Activated naive CD4-positive, alpha-beta T cell treated with anti-CD3 and anti-CD28 coated beads, Interleukin-2, amount 50 U/mL, for 16 hours (primary cell): Measurements from ENCODE around the gene CHI3L2.
"Not testable (repeated sequence)": the region's sequence is repeated elsewhere in the genome, so short reads cannot be mapped to it uniquely, and the experiment has no call there.

ENCODE experiments used
- DNase-seq: peaks from one replicate; pipeline ENCODE4 v3.0.0-alpha.2; 2020

The CHI3L2 gene

DNA sequence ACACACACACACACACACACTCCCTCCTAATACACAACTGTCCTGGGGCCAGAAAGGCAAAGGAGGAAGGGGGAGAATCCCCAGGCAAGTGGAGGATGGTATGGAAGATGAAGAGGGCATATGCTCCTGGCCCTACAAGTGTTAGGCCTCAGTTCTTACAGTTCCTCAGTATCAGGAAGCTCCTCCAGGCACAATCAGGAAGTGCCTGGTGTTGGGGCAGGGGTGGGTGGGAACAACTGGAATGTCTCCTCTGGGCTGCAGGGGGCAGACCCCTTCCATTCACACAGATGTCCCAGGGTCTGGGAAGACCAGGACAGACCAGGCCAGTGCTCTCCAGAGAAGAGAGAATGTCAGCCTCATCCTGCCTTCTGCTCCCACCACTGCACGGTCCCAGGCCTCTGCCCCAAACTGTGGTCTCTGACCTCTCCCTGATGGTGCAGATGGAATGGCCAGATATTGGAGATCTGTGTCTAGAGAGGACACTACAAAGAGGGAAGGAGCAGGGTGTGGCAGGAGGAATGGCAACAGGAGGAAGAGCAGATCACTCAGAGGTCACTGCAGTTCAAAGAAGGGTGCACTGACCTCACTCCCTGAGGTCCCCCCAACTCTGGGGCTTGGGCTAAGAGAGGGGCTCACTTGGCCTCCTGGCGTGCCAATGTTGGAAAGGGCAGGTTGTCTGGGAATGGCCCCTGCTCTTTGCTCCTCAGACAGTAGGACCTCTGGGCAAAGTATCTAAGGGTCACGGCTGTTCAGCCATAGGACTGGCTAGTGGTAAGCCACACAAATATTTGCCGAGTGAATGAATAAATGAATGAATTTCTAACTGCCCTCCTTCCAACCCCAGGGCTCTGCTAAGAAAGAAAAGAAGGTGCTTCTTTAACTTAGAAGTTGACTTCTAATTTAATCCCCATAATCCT lies 24.5 kb upstream of the CHI3L2 start:
- no peak for DNase-seq

- peak; percentile 76 for DNase-seq
These were observed 23.8 kb upstream of the CHI3L2 start for GRCh38 chr1:111203681-111204200.

DNA sequence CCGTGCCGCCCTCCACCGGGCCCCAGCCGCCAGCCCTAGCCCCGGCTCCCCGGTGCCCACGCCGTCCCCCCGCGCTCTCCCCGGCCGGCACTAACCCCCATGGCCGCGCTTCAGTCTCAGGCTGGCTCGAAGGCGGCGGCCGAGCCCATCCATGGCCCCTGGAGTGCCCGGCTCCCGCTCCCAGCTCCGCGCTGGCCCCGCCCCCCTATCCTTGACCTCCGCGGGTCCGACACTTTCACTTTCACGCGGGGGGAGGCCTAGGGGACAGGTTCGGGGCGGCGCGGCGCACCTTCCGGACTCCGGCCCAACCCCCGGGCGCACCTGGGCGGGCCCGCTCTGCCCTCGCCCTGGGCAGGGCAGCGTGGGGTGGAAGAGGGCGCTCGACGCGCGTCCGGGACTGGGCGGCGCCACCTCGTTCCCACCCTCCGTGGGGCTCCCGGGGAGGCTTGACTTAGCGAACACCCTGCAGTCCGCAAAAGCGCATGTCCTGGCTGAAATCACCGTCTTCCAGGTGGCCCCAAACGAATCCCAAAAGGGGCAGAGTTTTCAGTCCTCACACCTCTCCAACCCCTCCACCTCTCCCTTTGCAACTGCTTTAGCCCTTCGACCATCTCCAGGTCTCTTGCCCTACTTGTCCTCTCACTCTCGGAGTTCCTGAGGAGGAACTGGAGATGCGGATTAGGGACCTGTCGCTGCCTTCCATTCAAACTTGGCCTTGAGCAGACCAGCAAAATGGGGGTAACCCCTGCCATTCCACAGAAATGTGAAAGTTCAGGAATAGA lies 23.1 kb upstream of the CHI3L2 start:
- peak; percentile 67 for DNase-seq

GRCh38 chr1:111204983-111205713 lies 22.4 kb upstream of the CHI3L2 start:
- DNase-seq = no peak

DNA sequence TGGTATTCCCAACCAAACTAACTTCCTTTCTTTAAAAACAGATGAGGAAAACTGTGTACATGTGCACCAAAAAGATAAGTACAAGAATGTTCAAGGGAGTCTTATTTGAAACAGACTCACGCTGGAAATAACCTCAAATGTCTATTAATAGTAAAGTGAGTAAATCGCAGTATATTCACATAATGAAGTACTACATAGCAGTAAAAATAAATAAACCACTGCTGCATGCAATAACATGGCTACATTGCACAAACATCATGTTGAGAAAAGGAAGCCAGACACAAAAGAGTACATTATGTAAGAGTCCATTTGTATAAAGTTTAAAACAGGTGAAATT lies 21.8 kb upstream of the CHI3L2 start:
- DNase-seq = no peak

DNA sequence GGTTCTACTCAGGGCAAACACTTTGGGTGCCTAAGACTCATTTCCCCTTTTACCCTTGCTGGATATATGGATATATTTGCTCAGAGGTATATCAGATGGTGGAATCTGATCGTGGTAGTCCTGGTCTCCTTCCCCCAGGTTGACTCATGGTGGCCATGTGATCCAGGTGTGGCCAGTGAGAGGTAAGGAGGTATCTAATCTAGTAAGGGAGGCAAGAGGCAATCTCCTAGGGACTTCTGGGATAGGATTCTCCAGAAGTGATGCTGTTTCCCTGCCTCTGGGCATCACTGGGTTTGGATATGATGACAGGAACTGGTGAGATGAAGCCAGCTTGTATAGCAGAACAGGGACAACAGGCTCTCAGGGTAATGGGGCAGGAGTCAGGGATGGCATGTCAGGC lies 18.6 kb upstream of the CHI3L2 start:
- no peak for DNase-seq

DNA sequence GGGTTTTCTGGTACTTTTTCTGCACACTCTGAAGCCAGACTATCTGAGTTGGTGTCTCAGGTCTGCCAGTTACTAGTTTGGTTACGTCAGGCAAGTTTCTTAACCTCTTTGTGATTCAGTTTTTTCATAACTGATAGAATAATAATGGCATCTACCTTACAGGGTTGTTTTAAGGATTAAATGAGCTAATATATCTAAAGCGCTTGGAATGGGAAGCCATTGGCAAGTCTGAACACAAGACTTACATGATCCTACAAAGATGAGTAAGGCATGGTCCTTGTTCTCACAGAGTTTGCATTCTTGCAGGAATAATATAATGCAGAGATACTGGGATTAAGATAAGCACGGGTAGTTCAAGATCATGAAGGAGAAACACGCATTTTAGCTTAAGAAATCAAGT lies 17.9 kb upstream of the CHI3L2 start:
- DNase-seq = no peak

DNA sequence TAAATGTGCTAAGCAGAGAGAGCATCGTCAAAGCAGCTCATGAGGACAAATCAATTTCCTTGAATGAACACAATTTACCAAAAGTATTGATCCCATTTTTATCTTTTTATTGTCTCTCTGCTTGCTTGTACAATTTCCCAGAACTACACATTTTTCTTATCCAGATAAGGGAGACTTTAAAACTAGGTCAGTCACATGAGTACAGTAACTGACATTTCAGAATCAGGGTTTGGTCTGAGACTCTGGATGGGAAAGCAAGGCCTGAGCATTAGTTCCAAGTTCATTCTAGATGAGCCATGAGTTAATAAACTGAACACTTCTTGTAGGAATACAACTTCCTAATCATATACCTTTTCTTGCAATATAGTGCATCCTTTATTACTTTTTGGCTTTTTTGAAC lies 15.6 kb upstream of the CHI3L2 start:
- DNase-seq = no peak

DNA sequence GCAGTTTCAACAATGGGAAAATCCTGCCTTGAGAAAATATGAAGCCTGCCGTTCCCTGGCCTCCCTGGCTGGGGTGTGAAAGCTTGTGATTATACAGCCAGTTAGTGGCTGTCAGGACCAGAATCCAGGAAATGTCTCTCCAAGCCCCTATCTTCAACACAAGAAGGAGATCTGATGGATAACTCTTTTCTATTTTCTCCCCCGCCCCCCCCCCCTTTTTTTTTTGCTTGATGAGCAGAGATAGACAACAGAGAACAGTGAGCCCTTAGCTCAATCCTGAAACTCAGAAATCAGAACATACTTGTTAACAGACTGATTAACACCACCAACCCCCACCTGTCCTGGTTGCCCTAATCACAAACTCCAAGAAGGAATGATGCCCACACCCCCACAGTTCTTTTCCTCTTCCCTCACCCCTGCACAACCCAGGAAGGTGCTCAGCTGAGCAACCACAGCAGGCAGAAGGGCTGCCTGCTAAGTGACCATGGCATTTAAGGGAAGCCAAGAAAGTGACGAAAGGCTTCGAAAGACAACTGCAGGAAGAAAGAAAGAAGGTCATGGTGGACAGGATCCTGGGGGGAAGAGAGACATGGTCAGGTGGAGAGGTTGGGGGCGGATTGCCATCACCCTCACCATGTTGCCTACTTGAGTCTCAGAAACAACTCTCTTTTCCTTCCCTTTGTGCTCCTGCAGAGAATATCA lies 14.7 kb upstream of the CHI3L2 start:
- no peak for DNase-seq

DNA sequence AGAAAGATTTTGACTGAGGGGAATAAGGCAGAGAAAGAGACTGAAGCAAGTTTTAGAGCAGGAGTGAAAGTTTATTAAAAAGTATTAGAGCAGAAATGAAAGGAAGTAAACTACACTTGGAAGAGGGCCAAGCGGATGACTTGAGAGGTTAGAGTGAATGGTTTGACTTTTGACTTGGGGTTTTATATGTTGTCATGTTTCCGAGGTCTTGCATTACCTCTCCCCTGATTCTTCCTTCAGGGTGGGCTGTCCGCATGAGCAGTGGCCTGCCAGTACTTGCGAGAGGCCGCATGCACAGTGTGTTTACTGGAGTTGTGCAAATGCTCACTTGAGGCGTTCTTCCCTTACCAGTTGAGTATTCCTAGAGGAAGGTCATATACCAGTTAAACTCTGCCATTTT lies 14.1 kb upstream of the CHI3L2 start:
- no peak for DNase-seq

DNA sequence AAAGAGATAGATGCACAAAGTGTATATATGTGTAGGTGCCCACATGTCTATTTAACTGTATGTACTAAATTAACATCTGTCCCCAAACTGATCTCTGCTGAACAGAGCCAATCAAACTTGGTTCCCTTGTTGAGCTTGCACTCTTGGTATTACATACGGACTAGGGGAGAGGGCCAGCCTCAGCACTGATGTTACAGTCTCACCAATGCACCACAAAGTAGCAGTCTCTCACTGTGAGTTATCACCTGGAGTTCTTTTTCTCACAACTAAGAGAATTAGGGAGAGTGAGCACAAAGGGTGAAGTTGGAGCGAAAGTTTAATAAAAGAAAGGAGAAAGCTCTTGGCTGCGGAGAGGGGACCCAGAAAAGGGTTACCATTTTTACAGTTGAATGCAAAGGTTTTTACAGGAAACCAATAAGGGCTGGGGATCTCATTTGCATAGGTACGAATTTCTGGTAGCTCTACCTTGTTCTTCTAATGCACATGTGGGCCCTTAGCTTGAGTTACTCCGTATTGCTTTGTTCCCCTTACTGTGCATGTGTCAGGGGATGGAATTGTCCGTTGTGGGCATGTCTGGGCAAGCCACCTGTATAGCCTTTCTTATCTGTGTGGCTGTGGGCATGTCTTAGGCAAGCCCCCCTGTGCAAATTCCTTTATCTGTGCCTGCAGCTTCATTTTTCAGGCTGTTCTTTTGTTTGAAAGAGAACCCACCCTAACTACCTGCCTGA lies 13.3 kb upstream of the CHI3L2 start:
- DNase-seq = no peak

DNA sequence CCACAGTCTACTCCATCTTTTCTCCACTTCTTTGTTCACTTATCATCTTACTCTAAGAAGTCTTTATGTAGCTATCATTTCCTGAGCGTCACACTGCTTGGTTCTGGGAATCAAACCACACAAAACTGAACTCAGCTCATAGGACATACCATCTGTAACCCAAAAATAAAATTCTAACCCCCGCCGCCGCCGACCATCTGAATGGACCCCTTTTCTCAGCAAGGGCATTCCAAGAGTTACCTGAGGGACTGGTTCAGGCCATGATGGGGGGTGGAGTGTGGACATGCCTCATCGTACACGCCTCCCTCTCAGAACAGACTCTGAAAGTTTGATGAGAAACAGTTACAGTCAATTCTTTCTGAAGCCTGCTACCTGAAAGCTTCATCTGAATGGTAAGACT lies 12.6 kb upstream of the CHI3L2 start:
- DNase-seq = peak; percentile 59

DNA sequence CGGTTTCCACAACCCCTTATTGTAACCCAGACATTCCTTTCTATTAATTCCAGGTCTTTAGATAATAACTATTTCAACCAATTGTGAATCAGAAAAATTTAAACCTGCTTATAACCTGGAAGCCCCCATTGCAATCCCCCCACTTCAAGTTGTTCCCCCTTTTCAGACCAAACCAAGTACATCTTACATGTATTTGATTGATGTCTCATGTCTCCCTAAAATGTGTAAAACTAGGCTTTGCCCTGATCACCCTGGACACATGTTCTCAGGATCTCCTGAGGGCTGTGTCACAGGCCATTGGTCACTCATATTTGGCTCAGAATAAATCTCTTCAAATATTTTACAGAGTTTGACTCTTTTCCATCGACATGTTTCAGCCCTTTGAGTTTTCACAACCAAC lies 12.2 kb upstream of the CHI3L2 start:
- not testable (repeated sequence) for DNase-seq

GRCh38 chr1:111216751-111217150 lies 10.8 kb upstream of the CHI3L2 start:
- no peak for DNase-seq

DNA sequence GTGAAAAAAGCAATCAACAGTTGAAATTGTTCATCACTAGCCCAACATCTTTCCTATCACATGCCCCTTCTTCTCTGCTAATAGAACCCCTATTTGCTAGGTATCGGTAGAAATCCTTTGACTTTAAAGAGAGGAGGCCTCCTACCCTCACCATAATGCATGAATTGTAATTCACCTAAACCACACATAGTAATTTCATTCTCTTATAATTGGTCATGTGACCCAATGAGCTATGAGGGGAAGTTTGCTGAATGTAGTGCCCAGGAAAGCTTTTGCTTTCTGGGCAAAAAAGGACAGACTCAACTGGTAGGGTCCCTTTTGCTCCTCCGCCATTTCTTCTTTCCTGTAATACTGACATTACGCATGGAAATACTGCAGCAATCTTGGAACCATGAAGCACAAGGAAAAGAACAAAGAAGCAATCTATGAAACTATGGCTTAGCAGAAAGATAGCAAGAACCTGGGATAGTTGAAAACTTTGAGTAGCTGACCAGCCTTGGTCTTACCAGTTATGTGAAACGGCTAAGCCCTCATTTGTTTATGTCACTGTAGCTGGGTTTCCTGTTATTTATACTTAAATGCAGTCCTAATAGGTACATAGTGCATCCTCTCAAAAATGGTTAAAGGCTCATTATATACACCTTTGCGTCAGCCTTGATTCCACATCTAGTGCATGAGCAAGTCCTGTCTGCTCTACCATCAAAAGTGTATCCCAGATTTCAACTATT lies 10.2 kb upstream of the CHI3L2 start:
- no peak for DNase-seq

DNA sequence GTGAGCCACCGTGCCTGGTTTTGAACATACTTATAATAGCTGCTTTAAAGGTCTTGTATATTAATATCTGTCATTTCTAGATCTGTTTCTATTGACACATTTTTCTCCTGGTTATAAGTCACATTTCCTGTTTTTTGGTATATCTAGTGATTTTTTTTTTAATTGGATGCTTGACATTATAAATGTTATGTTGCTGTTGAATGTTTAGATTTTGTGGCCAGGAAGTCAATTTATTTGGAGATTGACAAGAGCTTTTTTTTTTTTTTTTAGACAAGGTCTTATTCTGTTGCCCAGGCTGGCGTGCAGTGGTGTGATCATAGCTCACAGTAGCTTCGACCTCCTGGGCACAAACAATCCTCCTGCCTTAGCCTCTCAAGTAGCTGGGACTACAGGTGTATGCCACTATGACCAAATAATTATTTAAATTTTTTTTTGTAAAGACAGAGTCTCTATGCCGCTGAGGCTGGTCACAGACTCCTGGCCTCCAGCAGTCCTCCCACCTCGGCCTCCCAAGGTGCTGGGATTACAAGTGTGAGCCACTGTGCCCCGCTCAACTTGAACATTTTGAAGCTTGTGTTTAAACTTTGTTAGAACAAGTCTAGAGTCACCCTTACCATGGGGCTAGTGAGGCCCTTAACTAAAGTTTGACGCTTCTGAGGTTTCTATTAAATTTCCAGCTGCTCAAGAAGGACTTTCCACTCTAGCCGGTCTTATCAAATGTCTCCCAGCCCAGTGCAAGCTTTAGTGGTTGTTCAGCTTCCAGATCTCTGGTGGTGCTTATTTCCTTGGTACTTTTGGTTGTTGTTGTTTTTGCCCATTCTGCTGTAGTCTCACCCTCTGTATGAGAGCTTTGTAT lies 8.6 kb upstream of the CHI3L2 start:
- no peak for DNase-seq

- peak; percentile 58 for DNase-seq
These were observed 7.8 kb upstream of the CHI3L2 start for GRCh38 chr1:111219557-111220286.

GRCh38 chr1:111220302-111220890 lies 7.1 kb upstream of the CHI3L2 start:
- DNase-seq = no peak

DNA sequence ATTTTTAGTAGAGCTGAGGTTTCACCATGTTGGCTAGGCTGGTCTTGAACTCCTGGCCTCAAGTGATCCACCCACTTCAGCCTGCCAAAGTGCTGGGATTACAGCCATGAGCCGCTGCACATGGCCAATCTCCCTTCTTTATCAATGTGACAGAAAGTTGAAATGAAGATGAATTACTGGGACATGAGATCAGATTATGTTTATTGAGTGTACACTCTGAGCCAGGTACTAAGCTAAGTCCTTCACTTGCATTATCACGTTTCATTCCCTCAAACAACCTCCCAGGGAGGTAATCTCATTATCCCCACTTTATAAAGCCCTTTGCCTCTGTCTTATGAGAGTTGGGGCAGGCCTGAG lies 6.3 kb upstream of the CHI3L2 start:
- DNase-seq = no peak
